A673 (cell line): ENCODE data around the gene AMACR. TPM values are rescaled to one million over a fixed set of nuclear protein-coding genes. Genes with fewer than 3 reads are reported as not detected.
A peak's percentile ranks its signal among the peaks of the same experiment; 100 is the strongest.

Source experiments
- BruUV-seq: library from RNA; stranded (reverse); fragments of 400-500 nt; replicated peaks from 2 replicates; lab custom pipeline; 2021; lab: Mats Ljungman, UMichigan
- CTCF ChIA-PET: fragments of 300-600 bp; sonication (Branson Sonifier 250); formaldehyde crosslinking; loops from one replicate; lab custom pipeline; 2022; ENCODE audit warnings: antibody characterized with exemption; lab: Charles Lee
- POLR2A ChIA-PET: fragments of 300-600 bp; sonication (Branson Sonifier 250); formaldehyde crosslinking; loops from one replicate; lab custom pipeline; 2022; ENCODE audit warnings: antibody characterized with exemption; ENCODE audit not compliant: low non-redundant PET; lab: Charles Lee
- DNase-seq: peaks from one replicate; pipeline ENCODE4 v3.0.0-alpha.2; 2015; ENCODE audit warnings: low spot score
- H3K27ac ChIP-seq: fragments of 200-600 bp; sonication (generic); 2 replicates; pipeline ENCODE4 v1.5.1; 2016; ENCODE audit warnings: mixed run types, low read depth, mild to moderate bottlenecking, mixed read lengths, antibody characterized with exemption, low read length; ENCODE audit not compliant: poor library complexity, severe bottlenecking
- H3K27me3 ChIP-seq: fragments of 200-600 bp; sonication (generic); replicated peaks from 2 replicates; pipeline ENCODE4 v1.6.1; 2017; ENCODE audit warnings: mixed run types, low read depth, mild to moderate bottlenecking, mixed read lengths, antibody characterized with exemption, low read length; ENCODE audit not compliant: insufficient read depth, poor library complexity
- H3K36me3 ChIP-seq: fragments of 200-600 bp; sonication (generic); 2 replicates; pipeline ENCODE4 v1.6.1; 2016; ENCODE audit warnings: mixed run types, mild to moderate bottlenecking, mixed read lengths, antibody characterized with exemption, low read length; ENCODE audit not compliant: insufficient read depth, poor library complexity, severe bottlenecking
- H3K4me1 ChIP-seq: fragments of 200-600 bp; sonication (generic); 2 replicates; pipeline ENCODE4 v1.6.1; 2017; ENCODE audit warnings: mixed run types, mild to moderate bottlenecking, mixed read lengths, antibody characterized with exemption, low read length; ENCODE audit not compliant: insufficient read depth, poor library complexity, severe bottlenecking
- H3K4me3 ChIP-seq: fragments of 200-600 bp; sonication (generic); 2 replicates; pipeline ENCODE4 v1.5.1; 2016; ENCODE audit warnings: low read depth, mixed run types, mild to moderate bottlenecking, mixed read lengths, low read length; ENCODE audit not compliant: poor library complexity, severe bottlenecking
- H3K9me3 ChIP-seq: fragments of 200-600 bp; sonication (generic); 2 replicates; pipeline ENCODE4 v1.6.1; 2016; ENCODE audit warnings: mixed run types, low read depth, mild to moderate bottlenecking, mixed read lengths, antibody characterized with exemption, low read length; ENCODE audit not compliant: poor library complexity, severe bottlenecking
- EZH2 ChIP-seq: fragments of 200-600 bp; sonication (generic); IDR thresholded peaks from 2 replicates; pipeline ENCODE4 v1.6.1; 2017; ENCODE audit warnings: borderline replicate concordance, low read depth, mild to moderate bottlenecking, mixed read lengths, antibody characterized with exemption, low read length; ENCODE audit not compliant: poor library complexity, severe bottlenecking
- intact Hi-C: fragments of 100-400 bp; cut with micrococcal nuclease; formaldehyde crosslinking; loops from one replicate; pipeline ENCODE4 v1.10.0; 2022; ENCODE audit not compliant: unreplicated experiment
- total RNA-seq: library from RNA; stranded (reverse); gene quantifications from 2 replicates; pipeline ENCODE4 v1.2.3, GENCODE V29; 2021
- TF ChIP-seq, protein P1 (sequence below): fragments of 300-800, 200-600 bp; sonication (generic); conservative IDR thresholded peaks from 2 replicates; pipeline ENCODE4 v1.5.1; 2017; ENCODE audit warnings: low read depth, mild to moderate bottlenecking, antibody characterized with exemption, low read length, moderate library complexity, mixed read lengths

Gene AMACR
- total RNA-seq, 1 experiment from 2014 or later, result 13.9 TPM

DNA sequence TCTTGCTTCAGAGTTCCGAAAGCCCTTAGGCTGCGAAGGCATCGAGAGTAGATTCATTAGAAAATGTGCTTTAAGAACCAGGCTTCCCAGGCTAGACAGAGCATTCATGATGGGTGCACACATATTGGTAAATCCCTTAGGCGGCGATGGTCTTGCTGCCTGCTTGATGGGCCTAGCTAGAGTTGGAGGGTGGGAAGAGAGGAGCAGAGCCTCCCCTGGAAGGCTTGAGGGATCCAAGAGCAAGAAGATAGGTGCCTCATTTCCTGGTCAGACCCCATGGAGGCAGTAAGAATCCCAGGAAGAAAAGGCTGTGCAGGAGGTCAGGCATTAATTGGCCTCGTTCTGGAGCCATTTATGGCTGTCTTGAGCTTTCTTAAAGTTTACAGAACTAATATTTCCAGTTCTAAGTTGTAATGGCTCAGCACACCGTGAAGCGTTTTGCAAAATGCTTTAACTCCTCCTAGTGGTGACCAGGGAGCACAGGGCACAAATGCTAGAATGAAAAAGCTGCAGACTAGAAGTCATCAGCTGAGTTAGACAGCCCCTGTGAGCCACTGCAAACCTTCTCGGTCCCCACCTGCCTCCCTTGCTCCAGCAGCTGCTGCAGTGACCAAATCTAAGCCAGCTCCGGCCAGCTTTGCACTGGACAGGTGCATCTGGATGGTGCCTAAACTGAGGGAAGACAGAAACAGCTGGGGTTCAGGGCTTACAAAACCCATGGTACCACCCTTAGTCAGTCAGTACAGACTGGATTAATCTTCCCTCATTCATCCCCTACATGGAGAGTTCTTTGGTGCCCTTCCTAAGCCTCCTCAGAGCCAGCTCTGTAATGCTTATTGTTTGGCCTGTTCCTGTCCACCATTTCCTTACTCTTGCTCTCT, 38.0 kb downstream of the AMACR start:
- no peaks in the 10 kb centered on the region for H3K36me3 ChIP-seq
- H3K4me1 ChIP-seq, result no peaks in the 10 kb centered on the region
- ChIA-PET POLR2A (no interaction called here), CTCF (interaction anchor here (0.6 to 2.6 kb wide), 8 partner anchors 13 to 536 kb away, joined by 3 to 31 read pairs (median 4); partner anchors contain the start of genes RXFP3 and TARS1)
- peak; percentile 60 for DNase-seq
- no peaks in the 10 kb centered on the region for H3K9me3 ChIP-seq
- no peaks in the 10 kb centered on the region for H3K27me3 ChIP-seq
- H3K27ac ChIP-seq, result no peak overlapping the region
- no peak for TF ChIP-seq EZH2
- TF ChIP-seq, protein P1, sequence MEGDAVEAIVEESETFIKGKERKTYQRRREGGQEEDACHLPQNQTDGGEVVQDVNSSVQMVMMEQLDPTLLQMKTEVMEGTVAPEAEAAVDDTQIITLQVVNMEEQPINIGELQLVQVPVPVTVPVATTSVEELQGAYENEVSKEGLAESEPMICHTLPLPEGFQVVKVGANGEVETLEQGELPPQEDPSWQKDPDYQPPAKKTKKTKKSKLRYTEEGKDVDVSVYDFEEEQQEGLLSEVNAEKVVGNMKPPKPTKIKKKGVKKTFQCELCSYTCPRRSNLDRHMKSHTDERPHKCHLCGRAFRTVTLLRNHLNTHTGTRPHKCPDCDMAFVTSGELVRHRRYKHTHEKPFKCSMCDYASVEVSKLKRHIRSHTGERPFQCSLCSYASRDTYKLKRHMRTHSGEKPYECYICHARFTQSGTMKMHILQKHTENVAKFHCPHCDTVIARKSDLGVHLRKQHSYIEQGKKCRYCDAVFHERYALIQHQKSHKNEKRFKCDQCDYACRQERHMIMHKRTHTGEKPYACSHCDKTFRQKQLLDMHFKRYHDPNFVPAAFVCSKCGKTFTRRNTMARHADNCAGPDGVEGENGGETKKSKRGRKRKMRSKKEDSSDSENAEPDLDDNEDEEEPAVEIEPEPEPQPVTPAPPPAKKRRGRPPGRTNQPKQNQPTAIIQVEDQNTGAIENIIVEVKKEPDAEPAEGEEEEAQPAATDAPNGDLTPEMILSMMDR, result peak; percentile 85
- BruUV-seq, result no TSS peak
- intact Hi-C loops, result loop anchor here (1.0 kb wide), 1 partner anchor 534 kb away; no protein-coding TSS in a partner anchor
- no peak overlapping the region for H3K4me3 ChIP-seq

DNA sequence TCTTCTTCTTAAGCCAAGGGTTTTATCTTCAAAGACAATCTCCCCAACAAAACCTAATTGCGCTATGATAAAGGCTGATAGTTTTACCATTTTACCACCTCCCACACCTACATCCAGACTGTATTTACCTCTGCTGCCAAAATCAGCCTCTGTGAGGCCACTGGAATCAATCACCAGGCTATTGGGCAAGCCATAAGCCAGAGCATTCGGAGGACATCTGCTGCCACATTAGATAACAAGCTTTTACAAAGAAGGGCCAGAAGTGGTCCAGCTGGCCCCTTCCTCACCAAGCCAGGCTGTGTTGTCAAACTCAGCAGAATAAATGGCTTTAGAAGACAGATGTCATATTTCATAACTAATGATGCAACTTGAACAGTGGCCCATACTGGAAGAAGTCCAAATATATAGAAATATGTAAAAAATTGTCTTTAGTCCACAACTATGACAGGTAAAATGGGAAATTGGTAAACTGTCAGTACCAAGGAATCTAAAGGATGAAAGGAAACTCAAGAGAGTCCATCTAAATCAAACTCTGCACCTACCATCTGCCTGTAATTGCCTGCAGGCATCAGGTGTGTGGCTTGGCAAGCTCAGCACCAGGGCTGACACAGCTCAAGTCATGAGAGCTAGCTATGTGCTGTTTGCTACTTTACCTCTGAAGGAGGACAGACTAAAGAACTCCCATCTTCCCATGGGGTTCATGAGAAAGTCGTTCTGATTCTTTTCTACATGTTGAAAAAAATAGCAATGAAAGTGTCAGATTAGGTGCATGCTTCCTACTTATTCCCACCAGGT, 39.4 kb downstream of the AMACR start:
- Histone ChIP-seq H3K36me3 (no peaks in the 10 kb centered on the region), H3K9me3 (no peaks in the 10 kb centered on the region), H3K27ac (no peak overlapping the region), H3K4me1 (no peaks in the 10 kb centered on the region), H3K4me3 (no peak overlapping the region), H3K27me3 (no peaks in the 10 kb centered on the region)
- TF ChIP-seq, protein P1, result no peak
- no peak for TF ChIP-seq EZH2
- POLR2A ChIA-PET, result no interaction called here
- intact Hi-C loops, result no loop called here
- BruUV-seq, result no TSS peak
- CTCF ChIA-PET, result interaction anchor here (0.6 kb wide), 1 partner anchor 182 kb away, joined by 3 read pairs; no protein-coding TSS in a partner anchor
- no peak for DNase-seq

DNA sequence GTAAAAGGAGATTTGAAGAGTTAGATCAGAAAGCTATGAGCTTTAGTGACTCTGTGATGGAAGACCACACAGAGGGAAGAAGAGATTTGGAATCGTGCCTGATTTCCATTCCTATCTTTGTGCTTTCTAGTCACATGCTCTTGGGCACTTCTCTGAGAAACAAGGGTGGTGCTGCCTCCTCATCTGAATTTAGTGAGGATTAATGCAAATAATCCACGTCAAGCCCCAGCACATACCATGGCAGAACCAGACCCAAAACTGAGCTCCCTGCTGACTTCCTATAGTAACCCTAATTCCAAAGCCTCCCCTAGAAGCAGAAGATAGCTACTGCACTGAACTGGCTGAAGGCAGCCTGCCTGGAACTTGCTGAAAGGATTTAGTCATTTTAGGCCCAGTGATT, 41.0 kb downstream of the AMACR start:
- no peaks in the 10 kb centered on the region for H3K27me3 ChIP-seq
- no TSS peak for BruUV-seq
- DNase-seq, result no peak
- POLR2A ChIA-PET, result no interaction called here
- no peaks in the 10 kb centered on the region for H3K36me3 ChIP-seq
- H3K27ac ChIP-seq, result no peak overlapping the region
- intact Hi-C loops, result loop anchor here (2.0 kb wide), 1 partner anchor 496 kb away; no protein-coding TSS in a partner anchor
- H3K4me1 ChIP-seq, result no peaks in the 10 kb centered on the region
- TF ChIP-seq EZH2, result no peak
- TF ChIP-seq, protein P1, result no peak
- no peak overlapping the region for H3K4me3 ChIP-seq
- CTCF ChIA-PET, result interaction anchor here (0.7 kb wide), 1 partner anchor 614 kb away, joined by 10 read pairs; no protein-coding TSS in a partner anchor
- H3K9me3 ChIP-seq, result no peaks in the 10 kb centered on the region
